ENCODE data around the gene CCDC88A. TPM values are rescaled to one million over a fixed set of nuclear protein-coding genes. Genes with fewer than 3 reads are reported as not detected.

The CCDC88A gene
- total and polyA plus RNA-seq, 2 donors (not counting 3 experiments of a cell fraction or from before 2014, with no cell fraction given) = 21.1 to 77.4 TPM

- CTCF ChIA-PET = interaction anchor here (0.6 to 1.4 kb wide), 38 partner anchors 9 to 1325 kb away, joined by 3 to 16 read pairs (median 4); partner anchors contain the start of genes CCDC88A, CFAP36 and MTIF2
- DNase-seq (ENCODE audit: low read depth, low spot score) (peak; percentile 58), FAIRE-seq (peak; percentile 90)
- Histone ChIP-seq H3K27ac (ENCODE audit: insufficient read depth, low read depth, low read length) (no peak overlapping the region), H3K36me3 (ENCODE audit: control insufficient read depth in 2 of 2, extremely low read depth in 1 of 2, insufficient read depth in 2 of 2, low read length in 2 of 2) (no peaks in the 10 kb centered on the region), H3K79me2 (ENCODE audit: control insufficient read depth, insufficient read depth, low read length) (no peaks in the 10 kb centered on the region), H3K9me1 (replicated peaks; ENCODE audit: control insufficient read depth, extremely low read depth, insufficient read depth, low read length) (no peaks in the 10 kb centered on the region), H3K4me3 (replicated peaks in 1 of 3; ENCODE audit: insufficient read depth in 1 of 3, low read depth in 1 of 3, low read length in 3 of 3) (no peak overlapping the region), H3K4me1 (ENCODE audit: control insufficient read depth, extremely low read depth, insufficient read depth, low read length) (peaks cover 2% of the 10 kb centered on the region), H3K9ac (replicated peaks; ENCODE audit: extremely low read depth, insufficient read depth, low read length) (no peak overlapping the region), H3K27me3 (ENCODE audit: control insufficient read depth in 2 of 2, insufficient read depth in 2 of 2, low read length in 2 of 2) (no peaks in the 10 kb centered on the region), H4K20me1 (replicated peaks; ENCODE audit: control insufficient read depth, extremely low read depth, insufficient read depth, low read length) (no peaks in the 10 kb centered on the region), H3K4me2 (ENCODE audit: insufficient read depth, low read length) (no peak overlapping the region), H2AFZ (ENCODE audit: low read depth, low read length) (peak overlapping the region; percentile 73), H3K9me3 (replicated peaks; ENCODE audit: control insufficient read depth, insufficient read depth, low read length) (no peaks in the 10 kb centered on the region)
- POLR2A ChIA-PET = no interaction called here
- dilution Hi-C loops (cut with MboI; ENCODE audit: extremely low pct_ligation_motif_present, low sequenced_read_pairs) (no loop called here), intact Hi-C loops (cut with micrococcal nuclease) (loop anchor here (5.0 kb wide), 1 partner anchor 200 kb away; the partner anchor contains the start of genes CLHC1 and RPS27A)
- BruUV-seq (replicated peaks) = no TSS peak
- no peak for TF ChIP-seq JUN (IDR thresholded peaks at IDR 0.05; ENCODE audit: borderline replicate concordance, insufficient read depth, insufficient read length, low read depth)
- TF ChIP-seq, protein P1, sequence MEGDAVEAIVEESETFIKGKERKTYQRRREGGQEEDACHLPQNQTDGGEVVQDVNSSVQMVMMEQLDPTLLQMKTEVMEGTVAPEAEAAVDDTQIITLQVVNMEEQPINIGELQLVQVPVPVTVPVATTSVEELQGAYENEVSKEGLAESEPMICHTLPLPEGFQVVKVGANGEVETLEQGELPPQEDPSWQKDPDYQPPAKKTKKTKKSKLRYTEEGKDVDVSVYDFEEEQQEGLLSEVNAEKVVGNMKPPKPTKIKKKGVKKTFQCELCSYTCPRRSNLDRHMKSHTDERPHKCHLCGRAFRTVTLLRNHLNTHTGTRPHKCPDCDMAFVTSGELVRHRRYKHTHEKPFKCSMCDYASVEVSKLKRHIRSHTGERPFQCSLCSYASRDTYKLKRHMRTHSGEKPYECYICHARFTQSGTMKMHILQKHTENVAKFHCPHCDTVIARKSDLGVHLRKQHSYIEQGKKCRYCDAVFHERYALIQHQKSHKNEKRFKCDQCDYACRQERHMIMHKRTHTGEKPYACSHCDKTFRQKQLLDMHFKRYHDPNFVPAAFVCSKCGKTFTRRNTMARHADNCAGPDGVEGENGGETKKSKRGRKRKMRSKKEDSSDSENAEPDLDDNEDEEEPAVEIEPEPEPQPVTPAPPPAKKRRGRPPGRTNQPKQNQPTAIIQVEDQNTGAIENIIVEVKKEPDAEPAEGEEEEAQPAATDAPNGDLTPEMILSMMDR (IDR thresholded peaks at IDR 0.05; ENCODE audit: extremely low read depth in 1 of 2, insufficient read depth in 1 of 2, low read depth in 1 of 2, low read length in 2 of 2) = peak; percentile 30 to 52
Observed at GRCh38 chr2:55431982-55432627, 12.4 kb upstream of the CCDC88A start.

Measured in endothelial cell of umbilical vein (primary cell).